Measurements from ENCODE around the gene SIGLEC5. TPM values are rescaled to one million over a fixed set of nuclear protein-coding genes. Genes with fewer than 3 reads are reported as not detected.
"Not testable (repeated sequence)": the region's sequence is repeated elsewhere in the genome, so short reads cannot be mapped to it uniquely, and the experiment has no call there.

SIGLEC5 gene
- polyA plus RNA-seq = 0.18 TPM
- long read RNA-seq, donor 1 = 0 reads
- long read RNA-seq, donor 2 = 0 reads
- long read RNA-seq, donor 3 = 0 reads
- long read RNA-seq, donor 4 = 0 reads
- long read RNA-seq, donor 5 = 0 reads
- long read RNA-seq, donor 6 = 0 reads
- long read RNA-seq, donor 7 = 0 reads
- long read RNA-seq, donor 8 = 0 reads
- long read RNA-seq, donor 9 = 0 reads
- long read RNA-seq, donor 10 = 0 reads
- long read RNA-seq, donor 11 = 0 reads

GRCh38 chr19:51630315-51630714 is at the start of gene SIGLEC5:
SIGLEC5 (minus strand) TSS chr19:51630401; CDS start chr19:51630335, 66 bp downstream.
- not testable (repeated sequence) for DNase-seq; H3K4me3 ChIP-seq (ENCODE audit: low read length); H3K4me1 ChIP-seq (ENCODE audit: control insufficient read depth, insufficient read depth, low read length); H3K36me3 ChIP-seq (ENCODE audit: control insufficient read depth, insufficient read depth, low read length); H3K9me3 ChIP-seq (ENCODE audit: control insufficient read depth, low read depth, low read length); H3K27me3 ChIP-seq (ENCODE audit: control insufficient read depth, insufficient read depth, low read length); H3K27ac ChIP-seq (ENCODE audit: low read length)
- no CpG with 5 or more reads among the region's 13 CpGs for WGBS (ENCODE audit: insufficient coverage, low lambda C conversion rate)

DNA sequence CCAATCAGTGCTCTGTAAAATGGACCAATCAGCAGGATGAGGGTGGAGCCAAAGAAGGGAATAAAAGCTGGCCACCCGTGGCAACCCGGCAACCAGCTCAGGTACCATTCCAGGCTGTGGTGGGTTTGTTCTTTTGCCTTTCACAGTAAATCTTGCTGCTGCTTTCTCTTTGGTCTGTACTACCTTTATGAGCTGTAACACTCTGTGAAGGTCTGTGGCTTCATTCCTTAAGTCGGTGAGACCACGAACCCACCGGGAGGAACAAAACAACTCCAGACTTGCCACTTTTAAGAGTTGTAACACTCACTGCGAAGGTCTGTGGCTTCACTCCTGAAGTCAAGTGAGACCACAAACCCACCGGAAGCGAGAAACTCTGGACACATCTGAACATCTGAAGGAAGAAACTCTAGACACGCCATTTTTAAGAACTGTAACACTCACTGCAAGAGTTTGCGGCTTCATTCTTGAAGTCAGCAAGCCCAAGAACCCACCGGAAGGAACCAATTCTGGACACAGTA is 46.4 kb upstream of the SIGLEC5 start:
- Histone ChIP-seq H3K4me3 (ENCODE audit: low read length) (no peak overlapping the region), H3K27me3 (ENCODE audit: control insufficient read depth, insufficient read depth, low read length) (peaks cover 8% of the 10 kb centered on the region), H3K9me3 (ENCODE audit: control insufficient read depth, low read depth, low read length) (no peaks in the 10 kb centered on the region), H3K36me3 (ENCODE audit: control insufficient read depth, insufficient read depth, low read length) (no peaks in the 10 kb centered on the region), H3K27ac (ENCODE audit: low read length) (no peak overlapping the region), H3K4me1 (ENCODE audit: control insufficient read depth, insufficient read depth, low read length) (no peaks in the 10 kb centered on the region)
- WGBS (ENCODE audit: insufficient coverage, low lambda C conversion rate) = no CpG with 5 or more reads among the region's 11 CpGs
- no peak for DNase-seq

GRCh38 chr19:51675911-51676565 is 45.8 kb upstream of the SIGLEC5 start:
- not testable (repeated sequence) for H3K9me3 ChIP-seq (ENCODE audit: control insufficient read depth, low read depth, low read length); H3K36me3 ChIP-seq (ENCODE audit: control insufficient read depth, insufficient read depth, low read length); H3K27ac ChIP-seq (ENCODE audit: low read length); H3K4me1 ChIP-seq (ENCODE audit: control insufficient read depth, insufficient read depth, low read length); H3K4me3 ChIP-seq (ENCODE audit: low read length); H3K27me3 ChIP-seq (ENCODE audit: control insufficient read depth, insufficient read depth, low read length)
- peak in 1 of 2 donors; percentile 21 for DNase-seq
- no CpG with 5 or more reads among the region's 7 CpGs for WGBS (ENCODE audit: insufficient coverage, low lambda C conversion rate)

GRCh38 chr19:51668216-51668615 is 38.0 kb upstream of the SIGLEC5 start:
- Histone ChIP-seq H3K27ac (ENCODE audit: low read length) (no peak overlapping the region), H3K4me1 (ENCODE audit: control insufficient read depth, insufficient read depth, low read length) (no peaks in the 10 kb centered on the region), H3K27me3 (ENCODE audit: control insufficient read depth, insufficient read depth, low read length) (peaks cover 4% of the 10 kb centered on the region), H3K36me3 (ENCODE audit: control insufficient read depth, insufficient read depth, low read length) (no peaks in the 10 kb centered on the region), H3K4me3 (ENCODE audit: low read length) (no peak overlapping the region), H3K9me3 (ENCODE audit: control insufficient read depth, low read depth, low read length) (no peaks in the 10 kb centered on the region)
- no peak for DNase-seq
- no CpG with 5 or more reads among the region's 3 CpGs for WGBS (ENCODE audit: insufficient coverage, low lambda C conversion rate)

- Histone ChIP-seq H3K36me3 (ENCODE audit: control insufficient read depth, insufficient read depth, low read length) (no peaks in the 10 kb centered on the region), H3K4me1 (ENCODE audit: control insufficient read depth, insufficient read depth, low read length) (no peaks in the 10 kb centered on the region), H3K27me3 (ENCODE audit: control insufficient read depth, insufficient read depth, low read length) (peaks cover 4% of the 10 kb centered on the region), H3K27ac (ENCODE audit: low read length) (no peak overlapping the region), H3K4me3 (ENCODE audit: low read length) (no peak overlapping the region), H3K9me3 (ENCODE audit: control insufficient read depth, low read depth, low read length) (no peaks in the 10 kb centered on the region)
- no peak for DNase-seq
- 67% methylated on average over 1 of the region's 3 CpGs for WGBS (ENCODE audit: insufficient coverage, low lambda C conversion rate)
Observed at GRCh38 chr19:51664997-51665396, 34.8 kb upstream of the SIGLEC5 start.

DNA sequence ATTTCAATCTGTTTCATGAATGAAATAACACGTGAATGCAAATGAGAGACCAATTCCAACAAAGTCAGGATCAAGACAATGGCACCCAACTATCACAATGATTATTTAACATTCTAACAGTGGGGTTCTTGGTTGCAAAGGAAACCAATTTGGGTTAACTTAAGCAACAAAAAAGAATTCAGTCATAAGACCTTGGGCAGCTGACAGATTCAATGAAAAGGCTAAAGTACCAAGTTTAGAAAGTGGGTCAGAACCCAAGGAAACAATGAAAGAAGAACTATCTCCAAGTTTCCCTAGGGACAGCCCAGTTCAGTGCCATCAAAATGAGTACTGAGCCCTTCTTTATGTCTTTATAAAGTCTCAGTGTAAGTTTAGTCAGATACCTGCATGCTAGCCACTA is 33.9 kb upstream of the SIGLEC5 start:
- Histone ChIP-seq H3K36me3 (ENCODE audit: control insufficient read depth, insufficient read depth, low read length) (no peaks in the 10 kb centered on the region), H3K27me3 (ENCODE audit: control insufficient read depth, insufficient read depth, low read length) (peaks cover 5% of the 10 kb centered on the region), H3K4me1 (ENCODE audit: control insufficient read depth, insufficient read depth, low read length) (no peaks in the 10 kb centered on the region), H3K27ac (ENCODE audit: low read length) (no peak overlapping the region), H3K9me3 (ENCODE audit: control insufficient read depth, low read depth, low read length) (no peaks in the 10 kb centered on the region), H3K4me3 (ENCODE audit: low read length) (no peak overlapping the region)
- no peak for DNase-seq
- WGBS (ENCODE audit: insufficient coverage, low lambda C conversion rate) = no CpG with 5 or more reads among the region's 1 CpG

DNA sequence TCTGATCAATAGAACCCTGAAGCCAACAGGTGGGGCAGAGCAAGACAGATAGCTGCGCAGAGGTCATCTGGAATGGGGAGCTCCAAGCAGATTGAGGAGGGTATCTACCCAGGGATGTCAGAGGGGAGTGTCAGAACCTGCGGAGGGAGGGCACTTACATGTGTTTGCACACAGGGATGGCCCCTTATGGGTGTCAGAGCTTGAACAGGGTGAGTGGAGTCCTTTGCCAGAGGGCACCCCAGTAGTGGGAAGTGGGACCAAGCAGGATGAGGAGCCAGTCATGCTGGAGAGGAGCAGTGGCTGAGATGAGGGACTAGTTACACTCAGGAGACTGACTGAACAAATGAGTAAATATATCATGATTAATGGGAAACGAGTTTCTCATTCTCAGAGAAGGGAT is 33.4 kb upstream of the SIGLEC5 start:
- Histone ChIP-seq H3K4me1 (ENCODE audit: control insufficient read depth, insufficient read depth, low read length) (no peaks in the 10 kb centered on the region), H3K9me3 (ENCODE audit: control insufficient read depth, low read depth, low read length) (no peaks in the 10 kb centered on the region), H3K36me3 (ENCODE audit: control insufficient read depth, insufficient read depth, low read length) (no peaks in the 10 kb centered on the region), H3K27me3 (ENCODE audit: control insufficient read depth, insufficient read depth, low read length) (peaks cover 5% of the 10 kb centered on the region), H3K4me3 (ENCODE audit: low read length) (no peak overlapping the region), H3K27ac (ENCODE audit: low read length) (no peak overlapping the region)
- 29% methylated on average over 1 of the region's 3 CpGs for WGBS (ENCODE audit: insufficient coverage, low lambda C conversion rate)
- no peak for DNase-seq

DNA sequence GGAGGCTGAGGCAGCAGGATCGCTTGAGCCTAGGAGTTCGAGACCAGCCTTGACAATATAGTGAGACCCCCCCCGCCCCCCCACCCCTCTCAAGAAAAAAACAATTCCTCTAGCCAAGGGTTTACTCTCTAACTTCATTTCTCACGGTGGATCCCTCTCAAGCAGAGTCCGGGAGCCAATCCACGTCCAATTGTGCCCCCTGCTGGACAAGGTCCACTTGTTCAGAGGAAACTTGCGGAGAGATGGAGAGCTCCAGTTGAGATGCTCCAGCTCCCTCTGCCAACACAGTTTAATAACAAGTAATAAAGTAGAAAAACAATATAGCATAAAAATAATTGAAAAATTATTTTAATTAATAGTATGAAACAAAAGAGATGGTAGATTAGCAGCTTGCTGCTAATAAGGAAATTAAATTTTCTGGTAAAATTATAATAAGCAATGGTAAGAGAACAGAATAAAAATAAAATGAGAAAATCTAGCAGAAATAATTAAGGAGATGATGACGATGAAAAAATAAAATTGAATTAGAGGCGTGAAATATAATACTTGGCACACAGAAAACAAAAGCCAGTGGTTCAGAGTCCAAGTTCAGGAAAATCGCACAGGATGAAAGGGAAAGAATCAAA is 30.9 kb upstream of the SIGLEC5 start:
- DNase-seq = peak; percentile 38 to 53
- no peak overlapping the region for H3K27ac ChIP-seq (ENCODE audit: low read length)
- no peaks in the 10 kb centered on the region for H3K36me3 ChIP-seq (ENCODE audit: control insufficient read depth, insufficient read depth, low read length)
- H3K27me3 ChIP-seq (ENCODE audit: control insufficient read depth, insufficient read depth, low read length) = peaks cover 5% of the 10 kb centered on the region
- no peaks in the 10 kb centered on the region for H3K4me1 ChIP-seq (ENCODE audit: control insufficient read depth, insufficient read depth, low read length)
- no peak overlapping the region for H3K4me3 ChIP-seq (ENCODE audit: low read length)
- WGBS (ENCODE audit: insufficient coverage, low lambda C conversion rate) = 24% methylated on average over 5 of the region's 10 CpGs
- H3K9me3 ChIP-seq (ENCODE audit: control insufficient read depth, low read depth, low read length) = no peaks in the 10 kb centered on the region

GRCh38 chr19:51654783-51655182 is 24.6 kb upstream of the SIGLEC5 start:
- H3K27me3 ChIP-seq (ENCODE audit: control insufficient read depth, insufficient read depth, low read length) = no peaks in the 10 kb centered on the region
- no peaks in the 10 kb centered on the region for H3K36me3 ChIP-seq (ENCODE audit: control insufficient read depth, insufficient read depth, low read length)
- no peak for DNase-seq
- WGBS (ENCODE audit: insufficient coverage, low lambda C conversion rate) = 83% methylated on average over 1 of the region's 4 CpGs
- no peak overlapping the region for H3K27ac ChIP-seq (ENCODE audit: low read length)
- no peaks in the 10 kb centered on the region for H3K4me1 ChIP-seq (ENCODE audit: control insufficient read depth, insufficient read depth, low read length)
- H3K4me3 ChIP-seq (ENCODE audit: low read length) = no peak overlapping the region
- no peaks in the 10 kb centered on the region for H3K9me3 ChIP-seq (ENCODE audit: control insufficient read depth, low read depth, low read length)

GRCh38 chr19:51653162-51653561 is 23.0 kb upstream of the SIGLEC5 start:
- H3K4me1 ChIP-seq (ENCODE audit: control insufficient read depth, insufficient read depth, low read length) = no peaks in the 10 kb centered on the region
- WGBS (ENCODE audit: insufficient coverage, low lambda C conversion rate) = 29% methylated on average over 2 of the region's 2 CpGs
- H3K27me3 ChIP-seq (ENCODE audit: control insufficient read depth, insufficient read depth, low read length) = no peaks in the 10 kb centered on the region

More at GRCh38 chr19:51653162-51653561, 23.0 kb upstream of the SIGLEC5 start:
- H3K27ac ChIP-seq (ENCODE audit: low read length) = no peak overlapping the region
- no peaks in the 10 kb centered on the region for H3K9me3 ChIP-seq (ENCODE audit: control insufficient read depth, low read depth, low read length)
- H3K4me3 ChIP-seq (ENCODE audit: low read length) = no peak overlapping the region
- H3K36me3 ChIP-seq (ENCODE audit: control insufficient read depth, insufficient read depth, low read length) = no peaks in the 10 kb centered on the region
- DNase-seq = no peak

All from large intestine (tissue), 12 donors.